WTC11 (cell line): ENCODE measurements around the gene COL4A2. TPM values are rescaled to one million over a fixed set of nuclear protein-coding genes. Genes with fewer than 3 reads are reported as not detected.

Source experiments
- ATAC-seq: fragments of 200-7000 bp; cut with Tn5 transposase; 2 replicates; pipeline ENCODE4 v1.10.0; 2021; ENCODE audit warnings: mild to moderate bottlenecking, moderate library complexity
- CTCF ChIA-PET: fragments of 300-600 bp; sonication (Branson Sonifier 250); formaldehyde crosslinking; loops from one replicate; lab custom pipeline; 2021; ENCODE audit warnings: antibody characterized with exemption; lab: Charles Lee
- POLR2A ChIA-PET: fragments of 350-600 bp; sonication (Branson Sonifier 250); formaldehyde crosslinking; loops from one replicate; lab custom pipeline; 2021; ENCODE audit warnings: antibody characterized with exemption; lab: Charles Lee
- DNase-seq: peaks from one replicate; pipeline ENCODE4 v3.0.0; 2021; ENCODE audit warnings: low spot score
- H3K27ac Mint-ChIP-seq: 2 replicates; pipeline ENCODE4 v1.8.0; 2021; ENCODE audit warnings: mixed read lengths
- H3K27me3 Mint-ChIP-seq: 2 replicates; pipeline ENCODE4 v1.8.0; 2021; ENCODE audit warnings: low read depth, mild to moderate bottlenecking, moderate library complexity, mixed read lengths
- H3K36me3 Mint-ChIP-seq: 2 replicates; pipeline ENCODE4 v1.8.0; 2021; ENCODE audit warnings: mixed read lengths
- H3K4me1 Mint-ChIP-seq: 2 replicates; pipeline ENCODE4 v1.8.0; 2022; ENCODE audit warnings: mixed read lengths
- H3K4me3 Mint-ChIP-seq: 2 replicates; pipeline ENCODE4 v1.8.0; 2021; ENCODE audit warnings: mild to moderate bottlenecking, moderate library complexity, mixed read lengths
- H3K9me3 Mint-ChIP-seq: 2 replicates; pipeline ENCODE4 v1.8.0; 2021; ENCODE audit warnings: mixed read lengths
- ATF1 ChIP-seq: sonication (generic); formaldehyde crosslinking; IDR thresholded peaks from 2 replicates; pipeline ENCODE4 v1.8.1; 2023; ENCODE audit warnings: mild to moderate bottlenecking, moderate library complexity, missing genetic modification reagents
- ATF2 ChIP-seq: sonication (generic); formaldehyde crosslinking; IDR thresholded peaks from 2 replicates; pipeline ENCODE4 v1.8.1; 2022; ENCODE audit warnings: low read depth, missing genetic modification reagents, borderline replicate concordance
- CDX4 ChIP-seq: fragments of 250-450 bp; sonication (Bioruptor Pico); IDR thresholded peaks from 2 replicates; pipeline ENCODE4 v1.9.0; 2021; ENCODE audit warnings: moderate library complexity, mild to moderate bottlenecking, inconsistent platforms, borderline replicate concordance
- CREB1 ChIP-seq: sonication (generic); formaldehyde crosslinking; IDR thresholded peaks from 2 replicates; pipeline ENCODE4 v1.8.0; 2023; ENCODE audit warnings: mild to moderate bottlenecking, missing genetic modification reagents
- CREM ChIP-seq: sonication (generic); formaldehyde crosslinking; IDR thresholded peaks from 2 replicates; pipeline ENCODE4 v1.8.1; 2022; ENCODE audit warnings: mild to moderate bottlenecking, missing genetic modification reagents, moderate library complexity
- ELF4 ChIP-seq: sonication (generic); formaldehyde crosslinking; IDR thresholded peaks from 2 replicates; pipeline ENCODE4 v1.8.1; 2022; ENCODE audit warnings: low read depth, mild to moderate bottlenecking, moderate library complexity, missing genetic modification reagents
- FOXJ3 ChIP-seq: sonication (generic); formaldehyde crosslinking; IDR thresholded peaks from 2 replicates; pipeline ENCODE4 v1.9.0; 2021; ENCODE audit warnings: missing genetic modification reagents, mild to moderate bottlenecking, borderline replicate concordance
- FOXK1 ChIP-seq: sonication (generic); formaldehyde crosslinking; IDR thresholded peaks from 2 replicates; pipeline ENCODE4 v1.8.0; 2022; ENCODE audit warnings: mild to moderate bottlenecking, moderate library complexity, missing genetic modification reagents
- GTF2I ChIP-seq: fragments of 250-450 bp; sonication (Bioruptor Pico); conservative IDR thresholded peaks from 2 replicates; pipeline ENCODE4 v1.4.0; 2021; ENCODE audit warnings: mild to moderate bottlenecking
- HMGA2 ChIP-seq: fragments of 250-450 bp; sonication (Bioruptor Pico); IDR thresholded peaks from 2 replicates; pipeline ENCODE4 v1.4.0; 2021; ENCODE audit warnings: mild to moderate bottlenecking, moderate library complexity
- HMGXB4 ChIP-seq: sonication (generic); formaldehyde crosslinking; IDR thresholded peaks from 2 replicates; pipeline ENCODE4 v1.8.1; 2023; ENCODE audit warnings: mild to moderate bottlenecking, moderate library complexity, missing genetic modification reagents
- IRF2 ChIP-seq: sonication (generic); formaldehyde crosslinking; IDR thresholded peaks from 2 replicates; pipeline ENCODE4 v1.8.0; 2022; ENCODE audit warnings: low read depth, missing genetic modification reagents, borderline replicate concordance
- JAZF1 ChIP-seq: fragments of 250-450 bp; sonication (Bioruptor Pico); IDR thresholded peaks from 2 replicates; pipeline ENCODE4 v1.9.0; 2021; ENCODE audit warnings: moderate library complexity, mild to moderate bottlenecking, inconsistent platforms
- NFE2L1 ChIP-seq: sonication (generic); formaldehyde crosslinking; IDR thresholded peaks from 2 replicates; pipeline ENCODE4 v1.8.1; 2023; ENCODE audit warnings: missing genetic modification reagents
- NFYB ChIP-seq: sonication (generic); formaldehyde crosslinking; conservative IDR thresholded peaks from 2 replicates; pipeline ENCODE4 v1.8.0; 2022; ENCODE audit warnings: low read depth, missing genetic modification reagents
- RELA ChIP-seq: sonication (generic); formaldehyde crosslinking; IDR thresholded peaks from 2 replicates; pipeline ENCODE4 v1.8.1; 2022; ENCODE audit warnings: missing genetic modification reagents, mild to moderate bottlenecking, borderline replicate concordance
- SMAD3 ChIP-seq: sonication (generic); formaldehyde crosslinking; IDR thresholded peaks from 2 replicates; pipeline ENCODE4 v1.8.0; 2022; ENCODE audit warnings: missing genetic modification reagents, mild to moderate bottlenecking, borderline replicate concordance
- SOX15 ChIP-seq: fragments of 250-450 bp; sonication (Bioruptor Pico); IDR thresholded peaks from 2 replicates; pipeline ENCODE4 v1.9.0; 2021; ENCODE audit warnings: mild to moderate bottlenecking
- TP53 ChIP-seq: sonication (generic); formaldehyde crosslinking; IDR thresholded peaks from 2 replicates; pipeline ENCODE4 v1.8.1; 2023; ENCODE audit warnings: mild to moderate bottlenecking, missing genetic modification reagents
- ZNF121 ChIP-seq: sonication (generic); formaldehyde crosslinking; IDR thresholded peaks from 2 replicates; pipeline ENCODE4 v1.8.0; 2023; ENCODE audit warnings: missing genetic modification reagents
- ZNF219 ChIP-seq: sonication (generic); formaldehyde crosslinking; IDR thresholded peaks from 2 replicates; pipeline ENCODE4 v1.8.0; 2023; ENCODE audit warnings: missing genetic modification reagents, mild to moderate bottlenecking, borderline replicate concordance
- ZNF263 ChIP-seq: sonication (generic); formaldehyde crosslinking; IDR thresholded peaks from 2 replicates; pipeline ENCODE4 v1.8.1; 2022; ENCODE audit warnings: low read depth, mild to moderate bottlenecking, moderate library complexity, missing genetic modification reagents
- ZNF396 ChIP-seq: fragments of 250-450 bp; sonication (Bioruptor Pico); IDR thresholded peaks from 2 replicates; pipeline ENCODE4 v1.8.0; 2021; ENCODE audit warnings: mild to moderate bottlenecking, moderate library complexity, borderline replicate concordance
- ZNF416 ChIP-seq: fragments of 250-450 bp; sonication (Bioruptor Pico); IDR thresholded peaks from 2 replicates; pipeline ENCODE4 v1.9.0; 2021; ENCODE audit warnings: mild to moderate bottlenecking, inconsistent platforms
- ZNF671 ChIP-seq: fragments of 250-450 bp; sonication (Bioruptor Pico); IDR thresholded peaks from 2 replicates; pipeline ENCODE4 v1.8.0; 2021; ENCODE audit warnings: mild to moderate bottlenecking
- total RNA-seq: library from RNA; stranded (reverse); gene quantifications from 3 replicates; pipeline ENCODE4 v1.2.3, GENCODE V29; 2021
- TF ChIP-seq, protein P1 (sequence below): fragments of 200-600 bp; IDR thresholded peaks from 2 replicates; pipeline ENCODE4 v1.8.0; 2022; ENCODE audit warnings: antibody characterized with exemption

Gene COL4A2
- total RNA-seq, 1 experiment from 2014 or later, result 109 TPM

- Mint-ChIP-seq H3K36me3 (peaks cover 4% of the 10 kb centered on the region; the same call in 1 of the 2 replicates), H3K27ac (no peak overlapping the region), H3K9me3 (peaks cover 13% of the 10 kb centered on the region), H3K4me1 (no peaks in the 10 kb centered on the region), H3K4me3 (no peak overlapping the region), H3K27me3 (no peaks in the 10 kb centered on the region)
- ATAC-seq (no peak), DNase-seq (no peak)
- ChIA-PET POLR2A (no interaction called here), CTCF (interaction anchor here (0.9 to 1.3 kb wide), 2 partner anchors 17 to 117 kb away, joined by 3 read pairs; partner anchors contain the start of genes COL4A1 and COL4A2)
- TF ChIP-seq NFYB (CRISPR knock-in tag) (no peak), HMGA2 (CRISPR knock-in tag) (no peak), CDX4 (no peak), ZNF219 (CRISPR knock-in tag) (no peak), CREM (no peak), IRF2 (CRISPR knock-in tag) (no peak), ZNF263 (no peak), CREB1 (CRISPR knock-in tag) (no peak), SMAD3 (CRISPR knock-in tag) (no peak)
Observed at GRCh38 chr13:110290153-110290552, 16.9 kb upstream of the COL4A2 start.

- DNase-seq, result no peak
- Mint-ChIP-seq H3K9me3 (peaks cover 13% of the 10 kb centered on the region), H3K27ac (no peak overlapping the region), H3K4me1 (no peaks in the 10 kb centered on the region), H3K36me3 (peaks cover 4% of the 10 kb centered on the region; the same call in 1 of the 2 replicates), H3K27me3 (no peaks in the 10 kb centered on the region), H3K4me3 (no peak overlapping the region)
- ATAC-seq, result no peak
- TF ChIP-seq FOXK1, result no peak
- TF ChIP-seq ZNF396 (CRISPR knock-in tag), result no peak
- CTCF ChIA-PET, result interaction anchor here (0.9 to 1.3 kb wide), 2 partner anchors 16 to 116 kb away, joined by 3 read pairs; partner anchors contain the start of genes COL4A1 and COL4A2
- POLR2A ChIA-PET, result no interaction called here
Observed at GRCh38 chr13:110290826-110291225, 16.3 kb upstream of the COL4A2 start.

GRCh38 chr13:110291286-110291685 is 15.8 kb upstream of the COL4A2 start:
- DNase-seq, result no peak
- H3K36me3 Mint-ChIP-seq, result peaks cover 4% of the 10 kb centered on the region; the same call in 1 of the 2 replicates
- TF ChIP-seq GTF2I, result no peak
- no peak for TF ChIP-seq ZNF219 (CRISPR knock-in tag)
- TF ChIP-seq SOX15, result no peak
- TF ChIP-seq CREB1 (CRISPR knock-in tag), result no peak
- TF ChIP-seq, protein P1, sequence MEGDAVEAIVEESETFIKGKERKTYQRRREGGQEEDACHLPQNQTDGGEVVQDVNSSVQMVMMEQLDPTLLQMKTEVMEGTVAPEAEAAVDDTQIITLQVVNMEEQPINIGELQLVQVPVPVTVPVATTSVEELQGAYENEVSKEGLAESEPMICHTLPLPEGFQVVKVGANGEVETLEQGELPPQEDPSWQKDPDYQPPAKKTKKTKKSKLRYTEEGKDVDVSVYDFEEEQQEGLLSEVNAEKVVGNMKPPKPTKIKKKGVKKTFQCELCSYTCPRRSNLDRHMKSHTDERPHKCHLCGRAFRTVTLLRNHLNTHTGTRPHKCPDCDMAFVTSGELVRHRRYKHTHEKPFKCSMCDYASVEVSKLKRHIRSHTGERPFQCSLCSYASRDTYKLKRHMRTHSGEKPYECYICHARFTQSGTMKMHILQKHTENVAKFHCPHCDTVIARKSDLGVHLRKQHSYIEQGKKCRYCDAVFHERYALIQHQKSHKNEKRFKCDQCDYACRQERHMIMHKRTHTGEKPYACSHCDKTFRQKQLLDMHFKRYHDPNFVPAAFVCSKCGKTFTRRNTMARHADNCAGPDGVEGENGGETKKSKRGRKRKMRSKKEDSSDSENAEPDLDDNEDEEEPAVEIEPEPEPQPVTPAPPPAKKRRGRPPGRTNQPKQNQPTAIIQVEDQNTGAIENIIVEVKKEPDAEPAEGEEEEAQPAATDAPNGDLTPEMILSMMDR, result no peak
- TF ChIP-seq TP53 (CRISPR knock-in tag), result no peak
- TF ChIP-seq NFE2L1 (CRISPR knock-in tag), result no peak
- TF ChIP-seq ZNF396 (CRISPR knock-in tag), result no peak
- TF ChIP-seq CREM, result no peak
- no peak for TF ChIP-seq ATF1
- TF ChIP-seq NFYB (CRISPR knock-in tag), result no peak
- no peak for TF ChIP-seq FOXJ3 (CRISPR knock-in tag)
- TF ChIP-seq JAZF1 (CRISPR knock-in tag), result no peak
- no peak for TF ChIP-seq HMGXB4 (CRISPR knock-in tag)
- TF ChIP-seq ATF2 (CRISPR knock-in tag), result no peak
- no peak for TF ChIP-seq ELF4 (CRISPR knock-in tag)
- TF ChIP-seq RELA (CRISPR knock-in tag), result no peak
- no peak for TF ChIP-seq ZNF671 (CRISPR knock-in tag)
- TF ChIP-seq ZNF416 (CRISPR knock-in tag), result no peak
- no peak for TF ChIP-seq ZNF121 (CRISPR knock-in tag)
- TF ChIP-seq, all 79 proteins: peak for 0
- no peaks in the 10 kb centered on the region for H3K4me1 Mint-ChIP-seq
- H3K27me3 Mint-ChIP-seq, result no peaks in the 10 kb centered on the region
- H3K4me3 Mint-ChIP-seq, result no peak overlapping the region
- H3K27ac Mint-ChIP-seq, result no peak overlapping the region
- CTCF ChIA-PET, result interaction anchor here (1.3 kb wide), 1 partner anchor 16 kb away, joined by 3 read pairs; the partner anchor contains the start of genes COL4A1 and COL4A2
- peaks cover 13% of the 10 kb centered on the region for H3K9me3 Mint-ChIP-seq
- ATAC-seq, result no peak
- POLR2A ChIA-PET, result no interaction called here
